ENCODE results near the gene GALR3. TPM values are rescaled to one million over a fixed set of nuclear protein-coding genes. Genes with fewer than 3 reads are reported as not detected.
A peak's percentile ranks its signal among the peaks of the same experiment; 100 is the strongest.

Gene GALR3
- total RNA-seq, 4 donors from 2014 or later, result not detected

- no peak for TF ChIP-seq POLR2A (IDR thresholded peaks at IDR 0.05)
- no peak for TF ChIP-seq CTCF (IDR thresholded peaks at IDR 0.05)
- no peaks in the 10 kb centered on the region for H3K27me3 ChIP-seq
- no peak overlapping the region for H3K4me3 ChIP-seq
- intact Hi-C loops (cut with DNase I; ENCODE audit: low total_unique reads), result no loop called here
- H3K9me3 ChIP-seq, result no peaks in the 10 kb centered on the region
- H3K4me1 ChIP-seq, result peaks cover 0 to 5% of the 10 kb centered on the region in 2 donors
- no peak for DNase-seq
- H3K27ac ChIP-seq, result peak overlapping the region; percentile 85 to 86
- H3K36me3 ChIP-seq, result no peaks in the 10 kb centered on the region
These were observed 19.4 kb upstream of the GALR3 start for GRCh38 chr22:37803639-37804351.

- Histone ChIP-seq H3K4me3 (peak overlapping the region; percentile 50 to 55), H3K4me1 (peaks cover 0 to 5% of the 10 kb centered on the region in 2 donors)
- no peak for DNase-seq
These were observed 18.8 kb upstream of the GALR3 start for GRCh38 chr22:37804352-37804880.

GRCh38 chr22:37804881-37805809 lies 18.0 kb upstream of the GALR3 start:
- peaks cover 0 to 5% of the 10 kb centered on the region in 2 donors for H3K4me1 ChIP-seq
- peak; percentile 87 to 89 for DNase-seq
- peak overlapping the region; percentile 85 to 86 for H3K27ac ChIP-seq
- no peaks in the 10 kb centered on the region for H3K27me3 ChIP-seq
- TF ChIP-seq CTCF (IDR thresholded peaks at IDR 0.05), result no peak
- TF ChIP-seq POLR2A (IDR thresholded peaks at IDR 0.05), result peak; percentile 80 to 87
- no peaks in the 10 kb centered on the region for H3K36me3 ChIP-seq
- intact Hi-C loops (cut with DNase I; ENCODE audit: low total_unique reads), result no loop called here
- H3K4me3 ChIP-seq, result peak overlapping the region; percentile 50 to 55
- H3K9me3 ChIP-seq, result no peaks in the 10 kb centered on the region

More at GRCh38 chr22:37804352-37804880, 18.8 kb upstream of the GALR3 start:
- no peak for TF ChIP-seq POLR2A (IDR thresholded peaks at IDR 0.05)
- no peak for TF ChIP-seq CTCF (IDR thresholded peaks at IDR 0.05)
- Histone ChIP-seq H3K27ac (peak overlapping the region; percentile 85 to 86), H3K9me3 (no peaks in the 10 kb centered on the region), H3K27me3 (no peaks in the 10 kb centered on the region), H3K36me3 (no peaks in the 10 kb centered on the region)
- intact Hi-C loops (cut with DNase I; ENCODE audit: low total_unique reads), result no loop called here

- TF ChIP-seq POLR2A (IDR thresholded peaks at IDR 0.05) (no peak), CTCF (IDR thresholded peaks at IDR 0.05) (no peak)
- no peak for DNase-seq
- H3K27ac ChIP-seq, result peak overlapping the region; percentile 85 to 86
- H3K4me3 ChIP-seq, result peak overlapping the region; percentile 50 to 55
- no peaks in the 10 kb centered on the region for H3K27me3 ChIP-seq
- no peaks in the 10 kb centered on the region for H3K36me3 ChIP-seq
- H3K9me3 ChIP-seq, result no peaks in the 10 kb centered on the region
- intact Hi-C loops (cut with DNase I; ENCODE audit: low total_unique reads), result no loop called here
- H3K4me1 ChIP-seq, result peaks cover 0 to 5% of the 10 kb centered on the region in 2 donors
These were observed 17.3 kb upstream of the GALR3 start for GRCh38 chr22:37805810-37806277.

Data from uterus (tissue), 4 donors.